Osteocyte (in vitro differentiated cells): ENCODE data around the gene BBS2. TPM values are rescaled to one million over a fixed set of nuclear protein-coding genes. Genes with fewer than 3 reads are reported as not detected.

ENCODE experiments used
- DNase-seq: peaks from one replicate; pipeline ENCODE4 v3.0.0; 2021; ENCODE audit warnings: mixed read lengths; ENCODE audit not compliant: unreplicated experiment; ENCODE audit errors: extremely low spot score
- H3K27ac Mint-ChIP-seq: one replicate; pipeline ENCODE4 v1.8.0; 2021; ENCODE audit warnings: mild to moderate bottlenecking, mixed read lengths; ENCODE audit not compliant: unreplicated experiment
- H3K27me3 Mint-ChIP-seq: one replicate; pipeline ENCODE4 v1.8.0; 2021; ENCODE audit warnings: mixed read lengths; ENCODE audit not compliant: unreplicated experiment
- H3K36me3 Mint-ChIP-seq: one replicate; pipeline ENCODE4 v1.8.0; 2021; ENCODE audit warnings: mixed read lengths; ENCODE audit not compliant: unreplicated experiment
- H3K4me1 Mint-ChIP-seq: one replicate; pipeline ENCODE4 v1.8.0; 2021; ENCODE audit warnings: mixed read lengths; ENCODE audit not compliant: unreplicated experiment
- H3K4me3 Mint-ChIP-seq: one replicate; pipeline ENCODE4 v1.8.0; 2021; ENCODE audit warnings: mild to moderate bottlenecking, moderate library complexity, mixed read lengths; ENCODE audit not compliant: unreplicated experiment
- H3K9me3 Mint-ChIP-seq: one replicate; pipeline ENCODE4 v1.8.0; 2021; ENCODE audit warnings: mixed read lengths; ENCODE audit not compliant: unreplicated experiment
- total RNA-seq: library from RNA; stranded (reverse); gene quantifications from 2 replicates; pipeline ENCODE4 v1.2.1, GENCODE V29; 2021
- TF ChIP-seq, protein P1 (sequence below): fragments of 200-600 bp; sonication (generic); IDR thresholded peaks from 2 replicates; pipeline ENCODE4 v1.5.0; 2021; ENCODE audit warnings: antibody characterized with exemption, mild to moderate bottlenecking, moderate library complexity

Gene BBS2
- total RNA-seq, 1 donor from 2014 or later = 58.7 TPM

DNA sequence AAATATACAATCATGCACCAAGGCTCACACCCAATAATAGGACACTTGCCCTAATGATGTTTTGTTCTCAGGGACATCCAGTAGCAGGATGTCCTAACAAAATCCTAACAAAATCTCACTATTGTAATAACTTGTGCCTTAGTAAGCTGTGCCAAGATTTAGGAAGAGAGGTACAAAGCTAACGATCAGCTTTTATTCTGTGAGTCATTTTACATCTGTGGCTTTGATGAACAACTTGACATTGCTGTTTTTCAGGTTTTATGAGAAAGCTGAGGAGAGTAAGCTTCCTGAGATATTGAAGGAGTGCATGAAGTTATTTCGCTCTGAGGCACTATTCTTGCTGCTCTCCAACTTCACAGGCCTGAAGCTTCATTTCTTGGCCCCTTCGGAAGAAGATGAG, 49.6 kb downstream of the BBS2 start:
- no peak overlapping the region for H3K4me3 Mint-ChIP-seq
- no peak overlapping the region for H3K27ac Mint-ChIP-seq
- no peak for DNase-seq
- peaks cover 2% of the 10 kb centered on the region for H3K4me1 Mint-ChIP-seq
- H3K9me3 Mint-ChIP-seq = no peaks in the 10 kb centered on the region
- H3K36me3 Mint-ChIP-seq = peaks cover 62% of the 10 kb centered on the region
- TF ChIP-seq, protein P1, sequence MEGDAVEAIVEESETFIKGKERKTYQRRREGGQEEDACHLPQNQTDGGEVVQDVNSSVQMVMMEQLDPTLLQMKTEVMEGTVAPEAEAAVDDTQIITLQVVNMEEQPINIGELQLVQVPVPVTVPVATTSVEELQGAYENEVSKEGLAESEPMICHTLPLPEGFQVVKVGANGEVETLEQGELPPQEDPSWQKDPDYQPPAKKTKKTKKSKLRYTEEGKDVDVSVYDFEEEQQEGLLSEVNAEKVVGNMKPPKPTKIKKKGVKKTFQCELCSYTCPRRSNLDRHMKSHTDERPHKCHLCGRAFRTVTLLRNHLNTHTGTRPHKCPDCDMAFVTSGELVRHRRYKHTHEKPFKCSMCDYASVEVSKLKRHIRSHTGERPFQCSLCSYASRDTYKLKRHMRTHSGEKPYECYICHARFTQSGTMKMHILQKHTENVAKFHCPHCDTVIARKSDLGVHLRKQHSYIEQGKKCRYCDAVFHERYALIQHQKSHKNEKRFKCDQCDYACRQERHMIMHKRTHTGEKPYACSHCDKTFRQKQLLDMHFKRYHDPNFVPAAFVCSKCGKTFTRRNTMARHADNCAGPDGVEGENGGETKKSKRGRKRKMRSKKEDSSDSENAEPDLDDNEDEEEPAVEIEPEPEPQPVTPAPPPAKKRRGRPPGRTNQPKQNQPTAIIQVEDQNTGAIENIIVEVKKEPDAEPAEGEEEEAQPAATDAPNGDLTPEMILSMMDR = no peak
- H3K27me3 Mint-ChIP-seq = no peaks in the 10 kb centered on the region

DNA sequence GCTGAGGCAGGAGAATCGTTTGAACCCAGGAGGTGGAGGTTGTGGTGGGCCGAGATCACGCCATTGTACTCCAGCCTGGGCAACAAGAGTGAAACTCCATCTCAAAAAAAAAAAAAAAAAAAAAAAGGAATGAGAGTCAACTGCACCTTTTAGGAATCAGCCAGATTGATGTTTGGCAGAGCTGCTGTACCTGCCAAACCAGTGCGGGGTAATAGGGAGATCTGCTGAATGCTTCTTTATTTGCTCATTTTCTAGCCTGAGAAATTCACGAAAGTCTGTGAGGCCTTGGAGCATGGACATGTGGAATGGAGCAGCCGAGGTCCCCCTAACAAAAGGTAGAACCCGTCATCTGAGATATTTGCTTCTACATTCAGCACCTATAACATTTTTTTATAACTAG, 50.1 kb downstream of the BBS2 start:
- Mint-ChIP-seq H3K27ac (no peak overlapping the region), H3K36me3 (peaks cover 58% of the 10 kb centered on the region), H3K27me3 (no peaks in the 10 kb centered on the region), H3K4me3 (no peak overlapping the region), H3K9me3 (no peaks in the 10 kb centered on the region), H3K4me1 (no peaks in the 10 kb centered on the region)
- TF ChIP-seq, protein P1 = no peak
- DNase-seq = no peak

DNA sequence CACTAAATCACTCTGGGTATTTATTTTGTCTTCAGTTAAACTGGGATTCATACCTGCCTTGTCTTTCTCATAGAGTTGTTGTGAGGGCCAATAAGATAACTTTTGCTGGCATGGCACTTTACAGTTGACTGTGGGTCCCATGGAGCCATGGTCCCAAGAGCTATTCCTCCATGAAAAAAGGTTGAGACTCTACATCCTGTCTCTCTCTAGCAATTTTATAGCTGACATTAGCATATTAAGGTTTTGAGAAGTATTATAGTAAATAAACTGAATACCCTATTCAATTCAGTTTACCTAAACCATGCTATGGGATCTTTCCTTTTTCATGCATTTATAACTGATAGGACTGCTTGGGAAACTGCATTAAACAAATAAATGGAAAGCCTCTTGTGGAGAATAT, 51.0 kb downstream of the BBS2 start:
- peaks cover 65% of the 10 kb centered on the region for H3K36me3 Mint-ChIP-seq
- no peaks in the 10 kb centered on the region for H3K9me3 Mint-ChIP-seq
- no peaks in the 10 kb centered on the region for H3K27me3 Mint-ChIP-seq
- DNase-seq = no peak
- TF ChIP-seq, protein P1 = no peak
- no peak overlapping the region for H3K27ac Mint-ChIP-seq
- H3K4me1 Mint-ChIP-seq = no peaks in the 10 kb centered on the region
- H3K4me3 Mint-ChIP-seq = no peak overlapping the region

DNA sequence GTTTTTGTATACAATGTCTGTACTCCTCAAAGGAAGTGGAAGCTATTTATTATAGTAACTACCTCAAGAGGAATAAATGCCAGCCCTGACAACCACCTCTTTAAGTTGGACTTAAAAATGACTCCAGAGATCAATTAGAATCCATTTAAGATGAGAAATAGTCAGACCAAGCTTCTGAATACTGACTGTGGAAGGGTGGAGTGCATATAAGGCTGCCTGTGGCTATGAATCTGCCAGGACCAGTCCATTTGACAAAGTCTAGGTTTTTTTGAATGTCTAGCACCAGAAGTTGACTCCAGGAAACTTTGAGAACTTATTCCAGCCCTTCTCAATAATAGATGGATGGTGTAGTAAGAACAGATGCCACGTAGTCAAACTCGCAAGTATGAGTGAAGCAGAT, 53.5 kb downstream of the BBS2 start:
- Mint-ChIP-seq H3K9me3 (no peaks in the 10 kb centered on the region), H3K36me3 (peaks cover 67% of the 10 kb centered on the region), H3K27ac (no peak overlapping the region), H3K27me3 (no peaks in the 10 kb centered on the region), H3K4me1 (no peaks in the 10 kb centered on the region), H3K4me3 (no peak overlapping the region)
- TF ChIP-seq, protein P1 = no peak
- DNase-seq = no peak

DNA sequence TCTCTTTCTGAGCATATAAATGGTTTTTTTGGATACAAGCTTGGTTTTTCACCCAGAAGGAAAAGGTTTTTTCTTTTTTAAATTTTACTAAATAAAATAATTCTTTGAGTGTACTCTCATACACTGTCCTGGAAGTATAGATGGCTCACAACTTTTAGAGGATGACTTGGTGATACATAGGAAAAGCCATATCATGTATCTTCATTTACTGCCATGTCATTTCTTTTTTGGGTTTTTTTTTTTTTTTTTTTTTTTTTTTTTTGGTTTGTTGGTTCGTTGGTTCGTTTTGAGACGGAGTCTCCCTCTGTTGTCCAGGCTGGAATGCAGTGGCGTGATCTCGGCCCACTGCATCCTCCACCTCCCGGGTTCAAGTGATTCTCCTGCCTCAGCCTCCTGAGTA, 56.7 kb downstream of the BBS2 start:
- TF ChIP-seq, protein P1 = no peak
- Mint-ChIP-seq H3K27me3 (no peaks in the 10 kb centered on the region), H3K27ac (no peak overlapping the region), H3K36me3 (peaks cover 55% of the 10 kb centered on the region), H3K4me1 (no peaks in the 10 kb centered on the region), H3K4me3 (no peak overlapping the region), H3K9me3 (no peaks in the 10 kb centered on the region)
- no peak for DNase-seq
